Measurements from ENCODE around the gene NFKBIE. TPM values are rescaled to one million over a fixed set of nuclear protein-coding genes. Genes with fewer than 3 reads are reported as not detected.
A peak's percentile ranks its signal among the peaks of the same experiment; 100 is the strongest.

NFKBIE gene
- total and polyA plus RNA-seq, 2 of the 13 experiments (the other 11 are each of a cell fraction or from before 2014, with no cell fraction given): 6.7 to 14.5 TPM

GRCh38 chr6:44298055-44298803 lies 32.9 kb upstream of the NFKBIE start:
- CTCF ChIA-PET (ENCODE audit: low intra/inter-chr PET ratio, low total read pairs): no interaction called here
- intact Hi-C loops (cut with micrococcal nuclease; ENCODE audit: unreplicated experiment): no loop called here

More at GRCh38 chr6:44298055-44298803, 32.9 kb upstream of the NFKBIE start:
- Histone ChIP-seq H3K27ac (ENCODE audit: extremely low read length, insufficient read depth, low read length) (no peak overlapping the region), H4K20me1 (ENCODE audit: insufficient read depth, low read length) (no peaks in the 10 kb centered on the region), H3K27me3 (ENCODE audit: control insufficient read depth in 1 of 2, insufficient read depth in 2 of 2, low read length in 2 of 2) (peaks cover 0 to 12% of the 10 kb centered on the region in 2 experiments; a peak in 1 of 5 replicates), H3K79me2 (ENCODE audit: insufficient read depth, low read length) (no peaks in the 10 kb centered on the region), H3K4me2 (ENCODE audit: low read depth, low read length) (no peak overlapping the region), H2AFZ (ENCODE audit: low read length) (no peak overlapping the region), H3K4me3 (replicated peaks in 1 of 3; ENCODE audit: insufficient read depth in 1 of 3, low read depth in 2 of 3, low read length in 3 of 3) (no peak overlapping the region), H3K9me3 (ENCODE audit: low read length) (no peaks in the 10 kb centered on the region), H3K9ac (ENCODE audit: insufficient read depth, low read depth, low read length) (no peak overlapping the region), H3K4me1 (ENCODE audit: insufficient read depth, low read length) (no peaks in the 10 kb centered on the region), H3K36me3 (replicated peaks in 1 of 2; ENCODE audit: control insufficient read depth in 1 of 2, insufficient read depth in 2 of 2, low read length in 2 of 2) (peaks cover 19 to 21% of the 10 kb centered on the region in 2 experiments; a peak in 4 of 5 replicates)
- DNase-seq (ENCODE audit: low spot score): no peak
- ATAC-seq: peak; percentile 33
- POLR2A ChIA-PET: interaction anchor here (1.2 to 2.0 kb wide), 3 partner anchors 14 to 42 kb away, joined by 3 to 5 read pairs (median 5); partner anchors contain the start of gene AARS2
- WGBS (ENCODE audit: low lambda C conversion rate): 83% methylated on average over 20 of the region's 20 CpGs
- no TSS peak for BruUV-seq (replicated peaks)
- FAIRE-seq: no peak
- in situ Hi-C loops (cut with HindIII; ENCODE audit: extremely low pct_ligation_motif_present, low pct_unique_long_range_greater_than_20kb): no loop called here
- TF ChIP-seq ZNF639 (CRISPR knock-in tag; conservative IDR thresholded peaks at IDR 0.05) (no peak), ATF7-NPFF (CRISPR knock-in tag; IDR thresholded peaks at IDR 0.05; ENCODE audit: low read depth) (no peak), POLR2A (IDR thresholded peaks at IDR 0.05; ENCODE audit: insufficient read depth in 1 of 2, low read depth in 2 of 2, low read length in 2 of 2) (peak in 1 of 2 experiments; percentile 42; a peak in 1 of 4 replicates), ZNF564 (CRISPR knock-in tag; IDR thresholded peaks at IDR 0.05) (no peak), ATF7 (IDR thresholded peaks at IDR 0.05) (no peak), ATF7 (CRISPR knock-in tag; IDR thresholded peaks at IDR 0.05) (no peak), ZNF563 (CRISPR knock-in tag; IDR thresholded peaks at IDR 0.05) (no peak)

Data from HepG2 (cell line).